Prostate gland (tissue), 2 donors: ENCODE measurements around the gene NRG4.

Experiments used
- POLR2A ChIP-seq: fragments of 450-650 bp; IDR thresholded peaks from one replicate; pipeline ENCODE4 v1.6.1; 2016; ENCODE audit warnings: antibody characterized with exemption, mild to moderate bottlenecking
- TF ChIP-seq, protein P1 (sequence below), 4 experiments: fragments of 200-600 bp in 2 of 4; fragments of 450-650 bp in 2 of 4; sonication (generic) in 2 of 4; IDR thresholded peaks; 1 replicate in 3 of 4; 2 replicates in 1 of 4; pipeline ENCODE4 v1.5.1; 2016 to 2019; ENCODE audit warnings: antibody characterized with exemption in 4 of 4, mild to moderate bottlenecking in 2 of 4, moderate library complexity in 2 of 4

DNA sequence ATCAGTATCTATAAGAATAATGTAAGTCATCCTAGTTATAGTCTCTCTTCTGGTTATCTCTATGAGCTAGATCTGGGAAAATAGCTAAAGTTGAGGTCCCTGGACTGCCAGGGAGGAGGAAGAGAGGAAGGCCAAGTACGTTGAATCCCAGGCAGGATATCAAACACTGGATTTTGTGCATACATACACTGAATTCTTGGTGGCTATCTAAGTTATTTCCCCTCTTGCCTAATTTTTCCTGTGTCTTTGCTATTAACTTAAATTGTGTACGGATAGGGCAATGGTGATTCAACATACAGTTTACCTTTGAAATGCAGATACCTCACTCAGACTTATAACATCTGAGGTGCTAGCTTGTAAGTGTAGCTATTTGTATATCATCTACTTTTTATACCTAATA, 81.4 kb downstream of the NRG4 start:
- TF ChIP-seq, protein P1, sequence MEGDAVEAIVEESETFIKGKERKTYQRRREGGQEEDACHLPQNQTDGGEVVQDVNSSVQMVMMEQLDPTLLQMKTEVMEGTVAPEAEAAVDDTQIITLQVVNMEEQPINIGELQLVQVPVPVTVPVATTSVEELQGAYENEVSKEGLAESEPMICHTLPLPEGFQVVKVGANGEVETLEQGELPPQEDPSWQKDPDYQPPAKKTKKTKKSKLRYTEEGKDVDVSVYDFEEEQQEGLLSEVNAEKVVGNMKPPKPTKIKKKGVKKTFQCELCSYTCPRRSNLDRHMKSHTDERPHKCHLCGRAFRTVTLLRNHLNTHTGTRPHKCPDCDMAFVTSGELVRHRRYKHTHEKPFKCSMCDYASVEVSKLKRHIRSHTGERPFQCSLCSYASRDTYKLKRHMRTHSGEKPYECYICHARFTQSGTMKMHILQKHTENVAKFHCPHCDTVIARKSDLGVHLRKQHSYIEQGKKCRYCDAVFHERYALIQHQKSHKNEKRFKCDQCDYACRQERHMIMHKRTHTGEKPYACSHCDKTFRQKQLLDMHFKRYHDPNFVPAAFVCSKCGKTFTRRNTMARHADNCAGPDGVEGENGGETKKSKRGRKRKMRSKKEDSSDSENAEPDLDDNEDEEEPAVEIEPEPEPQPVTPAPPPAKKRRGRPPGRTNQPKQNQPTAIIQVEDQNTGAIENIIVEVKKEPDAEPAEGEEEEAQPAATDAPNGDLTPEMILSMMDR (IDR thresholded peaks at IDR 0.05): no peak
- TF ChIP-seq POLR2A: no peak
